ENCODE results near the gene CCDC183.

Gene CCDC183

GRCh38 chr9:136806631-136807201 is 10.6 kb downstream of the CCDC183 start:
- H3K36me3 Mint-ChIP-seq (ENCODE audit: low read depth), result peaks cover 15% of the 10 kb centered on the region
- peaks cover 10% of the 10 kb centered on the region for H3K27me3 Mint-ChIP-seq (ENCODE audit: low read depth)
- peak overlapping the region in 1 of 3 experiments; percentile 81 for H3K27ac Mint-ChIP-seq
- peaks cover 23% of the 10 kb centered on the region for H3K4me1 Mint-ChIP-seq
- H3K9me3 Mint-ChIP-seq, result no peaks in the 10 kb centered on the region
- TF ChIP-seq CTCF (IDR thresholded peaks at IDR 0.05; ENCODE audit: unreplicated experiment in 3 of 3), result no peak
- peak overlapping the region; percentile 88 to 90 (median 90) for H3K4me3 Mint-ChIP-seq

GRCh38 chr9:136807281-136808074 is 11.3 kb downstream of the CCDC183 start, which contains the start of gene RABL6:
Gene RABL6 (plus strand): TSS chr9:136807948. CDS start chr9:136808197, 249 bp downstream.
- Mint-ChIP-seq H3K36me3 (ENCODE audit: low read depth) (peaks cover 15% of the 10 kb centered on the region), H3K9me3 (no peaks in the 10 kb centered on the region), H3K27me3 (ENCODE audit: low read depth) (peaks cover 3% of the 10 kb centered on the region), H3K27ac (peak within 1 kb of the TSS; percentile 64 to 87 (median 81)), H3K4me1 (peaks cover 23% of the 10 kb centered on the region), H3K4me3 (peak within 1 kb of the TSS; percentile 88 to 91 (median 90))
- TF ChIP-seq CTCF (IDR thresholded peaks at IDR 0.05; ENCODE audit: unreplicated experiment in 3 of 3), result no peak

- H3K9me3 Mint-ChIP-seq, result no peaks in the 10 kb centered on the region
Observed at GRCh38 chr9:136808075-136808805, 12.1 kb downstream of the CCDC183 start.

GRCh38 chr9:136808806-136809158 is 12.6 kb downstream of the CCDC183 start:
- H3K36me3 Mint-ChIP-seq (ENCODE audit: low read depth), result peaks cover 27% of the 10 kb centered on the region
- H3K27ac Mint-ChIP-seq, result peak overlapping the region; percentile 59 to 87 (median 60)
- TF ChIP-seq CTCF (IDR thresholded peaks at IDR 0.05; ENCODE audit: unreplicated experiment in 3 of 3), result no peak
- H3K4me1 Mint-ChIP-seq, result peaks cover 23% of the 10 kb centered on the region
- H3K4me3 Mint-ChIP-seq, result peak overlapping the region; percentile 82 to 91 (median 89)
- H3K27me3 Mint-ChIP-seq (ENCODE audit: low read depth), result no peaks in the 10 kb centered on the region
- no peaks in the 10 kb centered on the region for H3K9me3 Mint-ChIP-seq

More at GRCh38 chr9:136808075-136808805, 12.1 kb downstream of the CCDC183 start:
- no peak for TF ChIP-seq CTCF (IDR thresholded peaks at IDR 0.05; ENCODE audit: unreplicated experiment in 3 of 3)
- Mint-ChIP-seq H3K4me3 (peak overlapping the region; percentile 82 to 91 (median 89)), H3K36me3 (ENCODE audit: low read depth) (peaks cover 23% of the 10 kb centered on the region), H3K27me3 (ENCODE audit: low read depth) (peaks cover 3% of the 10 kb centered on the region), H3K27ac (peak overlapping the region; percentile 59 to 87 (median 60)), H3K4me1 (peaks cover 23% of the 10 kb centered on the region)

GRCh38 chr9:136814725-136815421 is 18.7 kb downstream of the CCDC183 start:
- Mint-ChIP-seq H3K27ac (peak overlapping the region in 1 of 3 experiments; percentile 47), H3K27me3 (ENCODE audit: low read depth) (no peaks in the 10 kb centered on the region), H3K4me3 (peak overlapping the region in 1 of 3 experiments; percentile 7), H3K4me1 (peaks cover 16% of the 10 kb centered on the region), H3K36me3 (ENCODE audit: low read depth) (peaks cover 53% of the 10 kb centered on the region), H3K9me3 (no peaks in the 10 kb centered on the region)
- TF ChIP-seq CTCF (IDR thresholded peaks at IDR 0.05; ENCODE audit: unreplicated experiment in 3 of 3), result no peak

Data from nephron (organoid).